HEK293 (cell line): ENCODE results near the gene MXRA8.

Experiments used
- ATF2 ChIP-seq: fragments of 450-650 bp; formaldehyde crosslinking; IDR thresholded peaks from 2 replicates; pipeline ENCODE4 v1.5.1; 2016; ENCODE audit warnings: missing biosample characterization, missing genetic modification characterization, low read depth
- KLF10 ChIP-seq: fragments of 450-650 bp; IDR thresholded peaks from 2 replicates; pipeline ENCODE4 v1.5.1; 2018; ENCODE audit warnings: missing biosample characterization, mild to moderate bottlenecking, missing genetic modification characterization
- KLF17 ChIP-seq: fragments of 450-650 bp; formaldehyde crosslinking; IDR thresholded peaks from 2 replicates; pipeline ENCODE4 v1.5.1; 2016; ENCODE audit warnings: missing biosample characterization, missing genetic modification characterization
- MEIS1 ChIP-seq: sonication (generic); formaldehyde crosslinking; IDR thresholded peaks from 2 replicates; pipeline ENCODE4 v1.8.1; 2022; ENCODE audit warnings: missing genetic modification reagents, mild to moderate bottlenecking, borderline replicate concordance
- PRDM10 ChIP-seq: fragments of 450-650 bp; formaldehyde crosslinking; IDR thresholded peaks from 2 replicates; pipeline ENCODE4 v1.5.1; 2016; ENCODE audit warnings: missing biosample characterization, missing genetic modification characterization
- SETDB1 ChIP-seq: IDR thresholded peaks from one replicate; pipeline ENCODE4 v1.6.1; 2017; ENCODE audit warnings: mild to moderate bottlenecking, low read length, moderate library complexity, mixed read lengths; ENCODE audit not compliant: insufficient read length
- ZBTB1 ChIP-seq: fragments of 450-650 bp; formaldehyde crosslinking; IDR thresholded peaks from 2 replicates; pipeline ENCODE4 v1.5.1; 2016; ENCODE audit warnings: missing biosample characterization, missing genetic modification characterization
- ZBTB11 ChIP-seq: fragments of 450-650 bp; formaldehyde crosslinking; conservative IDR thresholded peaks from 2 replicates; pipeline ENCODE4 v1.5.1; 2016; ENCODE audit warnings: low read depth, missing biosample characterization, missing genetic modification characterization
- ZBTB48 ChIP-seq: fragments of 450-650 bp; formaldehyde crosslinking; IDR thresholded peaks from 2 replicates; pipeline ENCODE4 v1.5.1; 2016; ENCODE audit warnings: missing biosample characterization, missing genetic modification characterization
- ZBTB6 ChIP-seq: fragments of 450-650 bp; formaldehyde crosslinking; IDR thresholded peaks from 2 replicates; pipeline ENCODE4 v1.5.1; 2017; ENCODE audit warnings: missing biosample characterization, missing genetic modification characterization
- ZNF132 ChIP-seq: fragments of 450-650 bp; formaldehyde crosslinking; IDR thresholded peaks from 2 replicates; pipeline ENCODE4 v1.5.1; 2017; ENCODE audit warnings: missing biosample characterization, missing genetic modification characterization, borderline replicate concordance
- ZNF18 ChIP-seq: fragments of 450-650 bp; formaldehyde crosslinking; IDR thresholded peaks from 2 replicates; pipeline ENCODE4 v1.5.1; 2016; ENCODE audit warnings: missing biosample characterization, missing genetic modification characterization
- ZNF19 ChIP-seq: fragments of 450-650 bp; formaldehyde crosslinking; IDR thresholded peaks from 2 replicates; pipeline ENCODE4; 2016; ENCODE audit warnings: missing biosample characterization, missing genetic modification characterization, low read depth
- ZNF202 ChIP-seq: fragments of 450-650 bp; formaldehyde crosslinking; IDR thresholded peaks from 2 replicates; pipeline ENCODE4 v1.5.1; 2016; ENCODE audit warnings: missing biosample characterization, missing genetic modification characterization, borderline replicate concordance
- ZNF302 ChIP-seq: fragments of 450-650 bp; formaldehyde crosslinking; IDR thresholded peaks from 2 replicates; pipeline ENCODE4 v1.5.1; 2016; ENCODE audit warnings: missing biosample characterization, missing genetic modification characterization, low read depth
- ZNF416 ChIP-seq: fragments of 450-650 bp; formaldehyde crosslinking; IDR thresholded peaks from 2 replicates; pipeline ENCODE4 v1.5.1; 2016; ENCODE audit warnings: missing biosample characterization, missing genetic modification characterization
- ZNF510 ChIP-seq: fragments of 450-650 bp; formaldehyde crosslinking; IDR thresholded peaks from 2 replicates; pipeline ENCODE4 v1.5.1; 2018; ENCODE audit warnings: mild to moderate bottlenecking, missing genetic modification characterization, missing biosample characterization; ENCODE audit not compliant: insufficient replicate concordance
- ZNF521 ChIP-seq: fragments of 450-650 bp; formaldehyde crosslinking; IDR thresholded peaks from 2 replicates; pipeline ENCODE4 v1.5.1; 2017; ENCODE audit warnings: missing biosample characterization, mild to moderate bottlenecking, missing genetic modification characterization
- ZNF585B ChIP-seq: fragments of 450-650 bp; formaldehyde crosslinking; IDR thresholded peaks from 2 replicates; pipeline ENCODE4 v1.5.1; 2016; ENCODE audit warnings: missing biosample characterization, missing genetic modification characterization
- ZNF600 ChIP-seq: fragments of 450-650 bp; formaldehyde crosslinking; IDR thresholded peaks from 2 replicates; pipeline ENCODE4 v1.5.1; 2016; ENCODE audit warnings: missing biosample characterization, missing genetic modification characterization
- ZNF624 ChIP-seq: fragments of 450-650 bp; formaldehyde crosslinking; IDR thresholded peaks from 2 replicates; pipeline ENCODE4 v1.5.1; 2017; ENCODE audit warnings: missing biosample characterization, missing genetic modification characterization
- ZNF654 ChIP-seq: fragments of 450-650 bp; formaldehyde crosslinking; IDR thresholded peaks from 2 replicates; pipeline ENCODE4 v1.5.1; 2016; ENCODE audit warnings: low read depth, missing biosample characterization, missing genetic modification characterization
- ZNF692 ChIP-seq: fragments of 450-650 bp; formaldehyde crosslinking; IDR thresholded peaks from 2 replicates; pipeline ENCODE4 v1.5.1; 2016; ENCODE audit warnings: missing biosample characterization, missing genetic modification characterization
- ZNF701 ChIP-seq: fragments of 450-650 bp; formaldehyde crosslinking; IDR thresholded peaks from 2 replicates; pipeline ENCODE4 v1.5.1; 2016; ENCODE audit warnings: missing biosample characterization, missing genetic modification characterization
- ZSCAN23 ChIP-seq: fragments of 450-650 bp; formaldehyde crosslinking; IDR thresholded peaks from 2 replicates; pipeline ENCODE4 v1.5.1; 2016; ENCODE audit warnings: missing biosample characterization, missing genetic modification characterization

MXRA8 gene

GRCh38 chr1:1349256-1350012, 8.9 kb downstream of the MXRA8 start, which contains the start of gene DVL1 (continued):
- TF ChIP-seq ZNF624 (tag by site-specific recombination) (no peak), ZNF202 (tag by site-specific recombination) (no peak), ZNF302 (no peak), ZBTB6 (no peak), ATF2 (no peak), ZNF132 (no peak), ZBTB1 (tag by site-specific recombination) (no peak), ZBTB11 (tag by site-specific recombination) (no peak; the same call in 1 of the 2 replicates), ZNF585B (tag by site-specific recombination) (no peak), ZNF510 (tag by site-specific recombination) (no peak), ZSCAN23 (tag by site-specific recombination) (no peak), ZNF701 (tag by site-specific recombination) (no peak), KLF17 (no peak), ZNF692 (tag by site-specific recombination) (peak; percentile 28; the same call in 1 of the 2 replicates), ZNF600 (tag by site-specific recombination) (no peak), PRDM10 (no peak), MEIS1 (CRISPR knock-in tag) (no peak), ZBTB48 (tag by site-specific recombination) (0 out of 2 replicates have a peak, but pooled peaks have one; percentile 21), ZNF654 (tag by site-specific recombination) (no peak), SETDB1 (no peak), ZNF416 (tag by site-specific recombination) (no peak), ZNF19 (tag by site-specific recombination) (no peak), ZNF521 (tag by site-specific recombination) (no peak), ZNF18 (tag by site-specific recombination) (no peak), KLF10 (peak; percentile 42; the same call in 1 of the 2 replicates)
